ENCODE data around the gene FOLR3. TPM values are rescaled to one million over a fixed set of nuclear protein-coding genes. Genes with fewer than 3 reads are reported as not detected.

FOLR3 gene
- total and polyA plus RNA-seq, 9 of the 15 experiments (the other 6 are each of a cell fraction or from before 2014, with no cell fraction given): not detected

- TF ChIP-seq ETV1 (tag; conservative IDR thresholded peaks at IDR 0.05; ENCODE audit: low read depth) (peak; percentile 59; the same call in 1 of the 2 replicates), HMGN3 (IDR thresholded peaks at IDR 0.05; ENCODE audit: borderline replicate concordance, extremely low read depth, insufficient read length, low read depth, low read length) (peak; percentile 70), ATF7 (IDR thresholded peaks at IDR 0.05) (peak; percentile 83), STAG1 (CRISPR knock-in tag; IDR thresholded peaks at IDR 0.05; ENCODE audit: borderline replicate concordance) (no peak), ZFX (CRISPR knock-in tag; IDR thresholded peaks at IDR 0.05) (peak; percentile 92), REST (IDR thresholded peaks at IDR 0.05; ENCODE audit: borderline replicate concordance) (peak; percentile 95), REST (CRISPR knock-in tag; IDR thresholded peaks at IDR 0.05; ENCODE audit: low read depth) (no peak; the same call in 1 of the 2 replicates), ELF2 (CRISPR knock-in tag; IDR thresholded peaks at IDR 0.05) (0 out of 2 replicates have a peak, but pooled peaks have one; percentile 16), TEAD4 (IDR thresholded peaks at IDR 0.05; ENCODE audit: low read length) (0 out of 2 replicates have a peak, but pooled peaks have one; percentile 24), TEAD4 (CRISPR knock-in tag; IDR thresholded peaks at IDR 0.05; ENCODE audit: borderline replicate concordance) (no peak), ZNF717 (CRISPR knock-in tag; IDR thresholded peaks at IDR 0.05) (no peak), USF1 (CRISPR knock-in tag; IDR thresholded peaks at IDR 0.05) (peak; percentile 98), CREM (IDR thresholded peaks at IDR 0.05; ENCODE audit: low read depth) (peak; percentile 50), NFE2 (IDR thresholded peaks at IDR 0.05; ENCODE audit: low read depth) (no peak), NRF1 (conservative IDR thresholded peaks at IDR 0.05 in 1 of 2, IDR thresholded peaks at IDR 0.05 in 1 of 2) (peak in 1 of 2 experiments; percentile 22; a peak in 1 of 4 replicates), ZNF398 (CRISPR knock-in tag; IDR thresholded peaks at IDR 0.05) (no peak), RBBP5 (IDR thresholded peaks at IDR 0.05; ENCODE audit: borderline replicate concordance, insufficient read depth, low read length, poor library complexity, severe bottlenecking) (peak; percentile 85), ZNF212 (CRISPR knock-in tag; IDR thresholded peaks at IDR 0.05) (no peak)
Measured at GRCh38 chr11:72102946-72103753, 32.4 kb upstream of the FOLR3 start, which contains the start of gene LAMTOR1 (continued).
